Epithelial cell of esophagus (primary cell): ENCODE measurements around the gene SMIM36.
A peak's percentile ranks its signal among the peaks of the same experiment; 100 is the strongest.
"Not testable (repeated sequence)": the region's sequence is repeated elsewhere in the genome, so short reads cannot be mapped to it uniquely, and the experiment has no call there.

ENCODE experiments used
- DNase-seq: peaks from one replicate; pipeline ENCODE4 v3.0.0; 2010; ENCODE audit warnings: low read depth
- H3K4me3 ChIP-seq: 2 replicates; pipeline ENCODE4 v1.5.1; 2011; ENCODE audit warnings: mild to moderate bottlenecking, low read length, control low read depth
- CTCF ChIP-seq: IDR thresholded peaks from 2 replicates; pipeline ENCODE4 v1.5.1; 2011; ENCODE audit warnings: low read depth, mild to moderate bottlenecking, low read length, control low read depth, inconsistent platforms; ENCODE audit not compliant: insufficient read depth; ENCODE audit errors: missing control alignments

The SMIM36 gene

GRCh38 chr17:55513885-55514590 is 2.8 kb upstream of the SMIM36 start:
- H3K4me3 ChIP-seq = no peak overlapping the region
- TF ChIP-seq CTCF = peak; percentile 95
- DNase-seq = peak; percentile 73

GRCh38 chr17:55507669-55508068 is 3.6 kb downstream of the SMIM36 start:
- not testable (repeated sequence) for H3K4me3 ChIP-seq, DNase-seq

GRCh38 chr17:55501626-55502025 is 9.6 kb downstream of the SMIM36 start:
- not testable (repeated sequence) for DNase-seq, H3K4me3 ChIP-seq

- no peak for DNase-seq
- H3K4me3 ChIP-seq = no peak overlapping the region
- TF ChIP-seq CTCF = no peak
Measured at GRCh38 chr17:55500103-55500502, 11.1 kb downstream of the SMIM36 start.

GRCh38 chr17:55496094-55496881 is 15.0 kb downstream of the SMIM36 start:
- DNase-seq = peak; percentile 79
- H3K4me3 ChIP-seq = no peak overlapping the region
- no peak for TF ChIP-seq CTCF

GRCh38 chr17:55495239-55495638 is 16.0 kb downstream of the SMIM36 start:
- DNase-seq = peak; percentile 68
- TF ChIP-seq CTCF = no peak

GRCh38 chr17:55492781-55493341 is 18.4 kb downstream of the SMIM36 start:
- no peak overlapping the region for H3K4me3 ChIP-seq
- no peak for DNase-seq
- TF ChIP-seq CTCF = no peak

More at GRCh38 chr17:55495239-55495638, 16.0 kb downstream of the SMIM36 start:
- H3K4me3 ChIP-seq = no peak overlapping the region
